Stimulated activated CD4-positive, alpha-beta T cell treated with anti-CD3 and anti-CD28 coated beads, TNF-alpha, amount 100 ng/mL, for 1 hour (primary cell): Measurements from ENCODE around the gene SEC22C.

Experiments
- DNase-seq, 3 donors: peaks; one replicate each; pipeline ENCODE4 v3.0.0-alpha.2; 2020; ENCODE audit warnings: low read depth in 3 of 3, low spot score in 1 of 3

Gene SEC22C

DNA sequence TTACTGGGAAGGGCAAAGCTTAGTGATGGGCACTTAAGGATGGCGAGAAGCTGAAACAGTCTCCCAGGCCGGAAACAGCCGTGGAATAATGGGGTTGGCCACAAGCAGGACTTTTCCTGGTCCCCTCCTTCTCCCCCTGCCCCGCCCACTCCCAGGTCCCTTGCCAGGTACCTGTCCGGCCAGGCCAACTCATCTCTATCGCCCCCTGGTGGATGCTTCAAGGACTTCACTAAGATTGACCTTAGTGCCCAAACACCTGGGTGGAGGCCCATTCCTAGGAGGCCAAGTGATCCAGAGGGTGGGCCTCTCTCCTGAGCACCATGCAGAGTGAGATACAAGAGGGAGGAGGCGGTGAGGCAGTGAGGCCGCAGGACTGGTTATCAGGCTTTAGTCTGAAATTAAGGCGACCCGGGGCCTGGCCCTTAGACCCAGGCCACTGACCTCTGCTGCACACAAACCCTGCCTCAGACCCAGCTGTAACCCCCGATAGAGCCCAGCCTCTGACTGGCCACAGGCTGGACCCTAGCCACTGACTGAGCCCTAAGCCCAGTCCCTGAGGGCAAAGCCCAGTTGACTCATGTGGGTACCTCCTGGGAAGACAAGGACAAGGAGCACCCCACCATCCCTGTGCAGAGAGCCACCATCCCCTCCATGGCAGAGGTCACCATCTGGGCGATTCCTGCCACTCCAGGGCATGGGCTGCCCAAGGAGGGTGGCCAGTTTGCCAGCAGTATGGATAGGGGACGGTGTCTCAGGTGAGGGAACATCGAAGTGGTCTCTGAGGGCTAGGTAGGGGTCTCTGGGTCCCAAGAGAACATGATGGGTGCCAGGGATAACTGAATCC is 41.7 kb downstream of the SEC22C start:
- DNase-seq = peak in 2 of 3 donors; percentile 29 to 37

DNA sequence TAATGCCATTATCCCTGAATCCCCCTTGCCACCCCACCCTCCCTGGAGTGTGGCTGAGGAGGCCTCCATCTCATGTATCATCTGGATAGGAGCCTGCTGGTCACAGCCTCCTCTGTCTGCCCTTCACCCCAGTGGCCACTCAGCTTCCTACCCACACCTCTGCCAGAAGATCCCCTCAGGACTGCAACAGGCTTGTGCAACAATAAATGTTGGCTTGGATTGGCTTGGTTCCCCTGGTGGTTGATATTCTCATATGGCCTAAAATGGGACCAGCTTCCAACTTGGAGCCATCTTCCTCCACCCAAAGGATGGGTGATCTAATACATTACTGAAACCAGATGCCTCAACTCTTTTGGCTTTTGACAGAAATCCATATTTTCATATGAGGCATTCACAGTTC is 44.4 kb downstream of the SEC22C start:
- no peak for DNase-seq

DNA sequence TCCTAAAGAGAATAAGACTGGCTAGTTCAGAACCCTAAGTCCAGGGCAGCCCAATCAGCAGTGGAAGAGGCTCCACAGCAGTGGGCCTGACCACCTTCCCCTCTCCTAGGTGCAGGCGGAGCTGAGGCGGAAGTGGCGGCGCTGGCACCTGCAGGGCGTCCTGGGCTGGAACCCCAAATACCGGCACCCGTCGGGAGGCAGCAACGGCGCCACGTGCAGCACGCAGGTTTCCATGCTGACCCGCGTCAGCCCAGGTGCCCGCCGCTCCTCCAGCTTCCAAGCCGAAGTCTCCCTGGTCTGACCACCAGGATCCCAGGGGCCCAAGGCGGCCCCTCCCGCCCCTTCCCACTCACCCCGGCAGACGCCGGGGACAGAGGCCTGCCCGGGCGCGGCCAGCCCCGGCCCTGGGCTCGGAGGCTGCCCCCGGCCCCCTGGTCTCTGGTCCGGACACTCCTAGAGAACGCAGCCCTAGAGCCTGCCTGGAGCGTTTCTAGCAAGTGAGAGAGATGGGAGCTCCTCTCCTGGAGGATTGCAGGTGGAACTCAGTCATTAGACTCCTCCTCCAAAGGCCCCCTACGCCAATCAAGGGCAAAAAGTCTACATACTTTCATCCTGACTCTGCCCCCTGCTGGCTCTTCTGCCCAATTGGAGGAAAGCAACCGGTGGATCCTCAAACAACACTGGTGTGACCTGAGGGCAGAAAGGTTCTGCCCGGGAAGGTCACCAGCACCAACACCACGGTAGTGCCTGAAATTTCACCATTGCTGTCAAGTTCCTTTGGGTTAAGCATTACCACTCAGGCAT is 45.6 kb downstream of the SEC22C start:
- no peak for DNase-seq

DNA sequence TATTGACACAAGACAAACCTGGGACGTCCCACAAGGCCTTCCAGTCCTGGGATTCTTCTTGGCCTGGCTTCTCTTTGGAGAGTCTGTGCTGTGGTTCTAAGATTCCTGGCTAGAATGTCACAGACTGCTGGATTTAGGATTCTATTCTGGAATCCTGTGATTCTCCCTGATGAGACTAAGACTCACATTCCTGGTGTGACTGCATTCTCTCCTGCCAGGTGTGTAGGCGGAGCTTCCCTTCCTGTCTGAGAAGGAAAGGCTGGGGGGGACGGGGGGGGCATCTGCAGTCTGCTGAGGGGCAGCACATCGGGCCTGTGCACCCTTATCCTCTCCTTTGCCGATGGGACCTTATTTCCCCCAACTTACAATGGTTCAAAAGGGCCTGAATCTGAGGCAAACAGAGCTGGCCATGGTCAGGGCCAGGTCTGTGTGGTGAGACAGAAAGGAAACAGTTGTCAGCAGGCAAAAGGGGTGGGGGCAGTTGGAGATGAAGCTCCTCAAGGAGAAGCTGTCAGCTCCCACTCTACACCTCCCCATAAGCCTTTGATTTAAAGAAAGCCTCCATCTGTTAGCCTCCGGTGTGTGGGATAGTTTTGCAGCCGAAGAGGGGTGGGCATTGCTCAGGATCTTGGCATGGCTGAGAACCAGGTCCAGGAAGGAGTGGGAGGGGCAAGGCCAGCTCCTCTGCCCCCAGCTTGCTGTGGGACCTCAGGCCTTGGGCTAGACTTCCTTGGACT is 48.4 kb downstream of the SEC22C start:
- DNase-seq = no peak

DNA sequence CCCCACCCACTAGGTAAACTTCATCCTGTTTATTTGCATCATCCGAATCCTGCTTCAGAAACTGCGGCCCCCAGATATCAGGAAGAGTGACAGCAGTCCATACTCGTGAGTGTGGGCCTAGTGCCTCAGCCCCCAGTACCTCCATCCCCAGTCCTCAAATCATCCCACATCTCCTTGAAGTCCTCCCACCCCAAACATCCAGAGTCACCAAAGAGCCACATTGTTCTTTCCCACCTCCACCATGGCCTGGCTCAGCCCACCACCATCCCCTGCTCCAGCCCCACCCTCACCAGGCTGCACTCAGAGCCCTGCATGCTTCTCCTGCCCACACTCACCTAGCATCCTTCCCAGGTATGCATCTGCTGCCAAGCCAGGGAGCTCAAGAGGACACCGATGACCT is 49.5 kb downstream of the SEC22C start:
- no peak for DNase-seq

DNA sequence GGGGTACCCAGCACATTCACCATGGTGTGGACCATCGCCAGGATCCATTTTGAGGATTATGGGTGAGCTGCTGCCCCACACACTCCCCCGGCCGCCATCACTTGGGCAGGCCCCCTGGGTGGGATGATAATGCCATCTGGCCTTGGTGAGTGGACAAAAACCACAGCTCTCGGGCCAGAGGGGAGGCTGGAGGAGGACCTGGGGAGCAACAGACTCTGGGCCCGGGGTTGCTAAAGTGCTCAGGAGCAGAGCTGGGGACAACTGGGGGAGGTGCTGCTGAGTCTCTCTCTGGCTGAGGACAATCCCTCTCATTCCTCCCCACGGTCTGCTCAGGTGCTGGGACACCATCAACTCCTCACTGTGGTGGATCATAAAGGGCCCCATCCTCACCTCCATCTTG is 50.3 kb downstream of the SEC22C start:
- DNase-seq = no peak

DNA sequence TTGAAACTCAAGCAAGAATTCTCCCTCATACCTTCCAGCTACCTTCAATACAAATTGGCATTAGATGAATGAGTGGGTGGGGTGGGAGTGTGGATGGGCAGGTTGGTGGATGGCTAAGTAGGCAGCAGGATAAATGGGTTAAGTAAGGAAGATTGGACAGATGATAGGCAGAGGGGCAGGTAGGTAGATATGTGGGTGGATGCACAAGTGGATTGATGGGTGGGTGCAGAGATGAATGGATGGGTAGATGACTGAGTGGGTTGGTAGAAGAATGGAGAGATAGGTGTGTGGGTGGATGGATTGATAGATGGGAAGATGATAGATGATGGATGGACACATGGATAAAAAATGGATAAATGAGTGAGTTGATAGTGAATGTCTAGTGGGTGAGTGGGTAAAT is 51.7 kb downstream of the SEC22C start:
- DNase-seq = no peak

DNA sequence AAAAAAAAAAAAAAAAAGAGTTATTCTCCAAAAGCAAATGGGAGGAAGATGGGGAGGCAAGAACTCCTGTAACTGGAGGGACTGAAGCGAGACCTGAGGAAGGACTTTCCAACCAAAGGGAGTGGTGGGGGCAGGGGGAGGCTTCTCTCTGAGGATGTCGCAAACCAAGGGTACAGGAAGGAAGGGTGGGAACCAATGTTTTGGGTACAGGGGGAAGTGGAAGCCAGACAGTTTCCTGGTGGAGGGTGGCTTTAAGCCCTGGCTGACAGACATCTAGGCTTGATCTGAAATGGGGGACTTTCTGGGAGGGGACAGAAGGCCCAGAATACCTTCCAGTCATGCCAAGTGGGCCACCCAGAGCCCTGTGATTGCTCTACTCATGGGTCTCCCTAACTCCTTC is 52.3 kb downstream of the SEC22C start:
- DNase-seq = no peak

DNA sequence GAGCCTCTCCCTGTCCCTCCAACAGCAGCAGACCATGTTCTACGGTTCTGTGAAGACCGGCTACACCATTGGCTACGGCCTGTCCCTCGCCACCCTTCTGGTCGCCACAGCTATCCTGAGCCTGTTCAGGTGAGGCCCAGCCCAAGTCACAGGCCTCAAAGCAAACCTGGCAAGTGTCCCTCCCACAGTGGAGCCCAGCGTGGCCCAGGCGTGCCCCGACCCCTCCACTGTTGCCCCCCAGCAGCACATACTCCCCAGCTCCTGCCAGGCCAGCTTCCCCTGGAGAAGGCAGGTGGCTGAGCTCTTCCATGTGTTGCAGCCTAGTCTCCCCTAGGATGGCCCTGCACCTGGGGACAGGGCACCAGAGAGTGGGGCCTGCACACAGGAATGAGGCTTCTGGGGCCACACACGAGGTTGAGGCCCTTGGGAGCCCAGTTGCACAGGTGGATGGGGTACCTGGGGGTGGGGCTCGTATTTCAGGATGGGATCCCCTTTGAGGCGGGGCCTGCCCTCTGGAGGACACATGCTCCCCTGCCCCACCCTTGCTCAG is 54.3 kb downstream of the SEC22C start:
- no peak for DNase-seq

DNA sequence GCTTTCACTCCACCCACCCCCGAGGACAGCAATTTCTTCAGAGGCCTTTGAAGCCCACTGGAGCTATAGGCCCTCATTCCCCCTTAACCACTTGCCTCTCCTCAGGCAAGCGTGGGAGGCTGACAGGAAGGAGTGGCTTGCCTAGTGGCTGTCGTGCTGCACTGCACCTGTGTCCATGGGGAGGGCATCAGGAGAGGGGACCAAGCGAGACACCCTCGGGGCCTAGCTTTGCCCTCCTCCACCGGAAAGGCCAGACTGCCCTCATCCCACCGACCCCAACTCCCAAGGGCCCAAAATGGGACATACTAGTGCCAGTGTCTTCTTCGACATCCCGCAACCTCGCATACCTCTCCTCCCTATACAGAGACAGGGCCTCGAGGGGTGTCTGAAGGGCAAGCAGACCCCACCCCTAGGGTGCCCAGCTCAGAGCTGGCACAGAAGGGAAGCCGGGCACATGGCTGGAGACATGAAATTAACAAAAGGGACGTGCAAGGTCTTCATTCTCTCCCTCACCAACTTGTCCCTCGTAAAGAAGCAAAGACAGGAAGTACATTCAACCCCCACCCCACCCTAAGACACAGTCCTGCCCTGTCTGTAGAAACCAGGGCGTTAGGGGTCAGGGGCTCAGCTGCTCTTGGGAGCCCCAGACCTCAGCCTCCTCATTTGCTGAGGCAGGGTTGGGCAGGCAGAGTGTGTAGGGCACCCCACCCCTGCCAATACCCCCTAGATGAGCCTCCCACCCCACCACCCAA is 55.0 kb downstream of the SEC22C start:
- no peak for DNase-seq

DNA sequence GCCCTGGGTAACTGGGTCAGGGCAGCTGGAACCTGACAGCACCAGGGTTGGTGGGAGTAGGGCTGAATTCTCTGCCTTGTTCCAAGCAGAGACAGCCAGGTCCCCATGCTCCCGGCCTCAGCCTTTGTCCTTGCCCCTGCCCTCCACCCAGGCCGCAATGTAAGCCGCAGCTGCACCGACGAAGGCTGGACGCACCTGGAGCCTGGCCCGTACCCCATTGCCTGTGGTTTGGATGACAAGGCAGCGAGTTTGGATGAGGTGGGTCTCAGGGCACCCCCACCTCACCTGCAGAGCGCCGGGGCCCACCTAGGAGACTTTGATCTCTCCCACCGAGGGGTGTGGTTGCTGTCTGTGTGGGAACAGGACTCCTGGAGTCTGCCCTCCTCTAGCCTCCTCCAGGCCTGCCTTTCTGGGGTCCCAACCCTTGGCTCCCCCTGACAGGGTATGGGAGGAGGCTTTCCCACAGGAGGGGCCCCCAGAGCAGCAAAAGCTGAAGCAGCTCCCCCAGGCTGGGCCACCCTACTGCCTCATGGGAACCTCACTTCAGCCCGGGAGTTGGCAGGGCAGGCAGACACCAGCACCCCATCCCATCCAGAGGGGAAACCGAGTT is 55.9 kb downstream of the SEC22C start:
- no peak for DNase-seq

DNA sequence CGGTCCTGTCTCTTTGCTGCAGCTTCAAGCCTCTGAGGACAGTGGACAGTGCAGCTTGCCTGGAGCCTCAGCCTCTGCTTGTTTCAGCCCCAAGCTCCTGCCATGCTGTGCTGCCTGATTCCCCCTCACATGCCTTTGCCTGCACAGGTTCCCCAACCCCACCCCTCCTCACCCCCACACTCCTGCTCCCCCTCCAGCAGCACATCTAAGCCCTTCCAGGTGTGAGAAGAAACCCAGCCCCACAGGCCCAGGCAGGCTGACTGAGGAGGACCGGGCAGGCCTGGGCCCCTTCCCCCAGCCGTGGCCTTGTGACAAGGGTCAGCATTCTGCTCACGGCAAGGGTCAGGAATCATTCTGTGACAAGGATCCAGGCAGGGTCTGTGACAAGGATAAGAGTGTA is 56.6 kb downstream of the SEC22C start:
- DNase-seq = no peak

DNA sequence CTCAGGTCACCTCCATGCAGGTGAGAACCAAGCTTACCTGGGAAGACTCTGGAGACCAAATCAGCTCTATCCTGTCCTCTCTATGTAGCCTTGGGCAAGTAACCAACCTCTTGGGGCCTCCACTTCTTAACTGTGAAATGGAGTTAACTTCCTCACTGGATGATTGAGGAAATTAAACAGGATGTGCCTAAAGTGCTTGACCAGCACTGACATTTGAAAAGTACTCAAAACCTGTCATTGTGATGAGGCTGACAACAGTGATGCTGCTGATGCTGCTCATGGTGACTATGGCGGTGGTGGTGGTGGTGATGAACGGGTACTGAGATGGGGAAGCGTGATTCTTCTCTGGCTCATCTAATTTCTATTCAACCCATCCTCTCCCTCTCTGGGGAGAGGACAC is 57.0 kb downstream of the SEC22C start:
- DNase-seq = no peak

DNA sequence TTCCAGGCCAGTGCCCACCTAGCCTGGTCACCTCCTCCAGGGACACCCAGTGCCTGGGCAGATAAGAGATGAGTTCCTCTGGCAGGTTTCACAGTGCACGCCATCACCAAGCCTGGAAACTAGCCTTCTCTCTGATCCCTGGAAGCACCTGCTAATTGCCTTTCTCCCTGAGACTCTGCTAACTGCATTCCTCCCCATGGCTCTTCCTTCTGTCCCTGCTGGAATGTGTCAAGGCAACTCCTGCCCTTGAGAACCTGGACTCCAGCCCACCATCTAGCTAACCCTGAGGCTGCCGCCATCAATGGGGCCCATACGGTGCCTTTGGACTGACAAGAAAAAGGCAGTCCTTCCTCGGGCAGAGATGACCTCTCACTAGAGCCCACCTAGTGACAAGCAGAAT is 60.9 kb downstream of the SEC22C start:
- no peak for DNase-seq

DNA sequence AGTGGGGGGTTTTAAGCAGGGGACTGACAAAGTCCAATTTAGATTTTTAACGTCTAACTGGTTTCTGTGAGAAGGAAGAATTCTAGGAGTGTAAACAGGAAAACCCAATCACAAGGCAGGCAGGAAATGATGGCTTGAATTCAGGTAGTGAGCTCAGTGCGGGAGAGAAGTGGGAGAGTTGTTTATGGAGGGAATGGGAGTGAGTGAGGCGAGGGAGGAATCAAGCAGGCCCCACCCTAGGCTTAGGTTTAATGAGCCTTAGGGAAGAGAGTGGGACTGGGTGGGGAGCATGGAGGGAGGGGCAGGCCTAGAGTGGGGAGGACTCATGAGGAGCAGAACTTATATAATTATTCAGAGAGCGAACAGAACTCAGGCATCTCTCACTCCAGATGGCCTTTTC is 61.4 kb downstream of the SEC22C start:
- DNase-seq = no peak

DNA sequence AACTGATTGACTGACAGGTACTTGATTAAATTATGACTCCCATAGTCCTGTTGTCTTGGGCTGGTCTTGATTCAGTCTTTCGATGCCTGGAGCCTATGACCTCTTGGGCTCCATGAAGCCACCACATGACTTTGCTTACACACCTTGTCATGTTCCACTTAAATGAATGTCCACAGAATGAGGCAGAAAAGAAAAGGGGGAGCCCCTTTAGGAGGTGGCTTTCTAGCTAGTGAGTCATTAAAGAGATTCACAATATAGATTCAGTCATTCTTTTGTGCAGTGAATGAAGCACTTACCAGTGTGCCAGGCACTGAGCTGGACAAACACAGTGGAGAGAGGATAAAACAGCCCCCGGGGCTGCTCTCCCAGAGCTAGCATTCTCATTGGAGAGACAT is 62.2 kb downstream of the SEC22C start:
- DNase-seq = no peak

DNA sequence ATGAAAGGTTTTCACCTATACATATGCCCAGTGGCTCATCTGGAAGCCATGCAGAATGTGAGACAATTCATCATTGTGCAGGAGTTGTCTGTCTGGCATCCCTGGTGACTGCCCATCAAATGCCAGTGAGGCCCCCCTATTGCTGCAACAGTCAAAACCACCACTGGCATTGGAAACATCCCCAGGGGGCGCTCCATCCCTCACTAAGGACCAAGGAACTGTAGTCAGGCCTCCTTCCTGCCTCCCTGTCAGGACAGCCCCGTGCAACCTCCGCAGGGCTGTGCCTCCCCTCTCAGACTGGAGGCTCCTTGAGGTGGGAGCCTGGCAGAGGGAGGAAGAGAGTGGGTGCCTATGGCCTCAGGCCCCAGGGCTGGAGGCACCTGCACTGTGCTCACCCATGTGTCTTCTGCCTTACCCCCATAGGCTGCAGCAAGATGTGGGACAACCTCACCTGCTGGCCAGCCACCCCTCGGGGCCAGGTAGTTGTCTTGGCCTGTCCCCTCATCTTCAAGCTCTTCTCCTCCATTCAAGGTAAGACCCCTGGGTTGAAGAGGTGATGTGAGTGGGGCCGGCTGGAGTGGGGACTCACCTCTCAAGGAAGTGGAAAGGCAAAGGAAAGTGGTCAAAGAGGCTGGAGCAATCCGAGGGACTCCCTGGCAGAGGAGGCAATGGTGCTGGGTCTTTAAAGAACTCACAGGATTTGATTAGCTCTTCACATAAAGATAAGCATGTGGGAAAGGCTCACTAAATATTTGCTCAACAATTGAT is 62.8 kb downstream of the SEC22C start:
- no peak for DNase-seq

DNA sequence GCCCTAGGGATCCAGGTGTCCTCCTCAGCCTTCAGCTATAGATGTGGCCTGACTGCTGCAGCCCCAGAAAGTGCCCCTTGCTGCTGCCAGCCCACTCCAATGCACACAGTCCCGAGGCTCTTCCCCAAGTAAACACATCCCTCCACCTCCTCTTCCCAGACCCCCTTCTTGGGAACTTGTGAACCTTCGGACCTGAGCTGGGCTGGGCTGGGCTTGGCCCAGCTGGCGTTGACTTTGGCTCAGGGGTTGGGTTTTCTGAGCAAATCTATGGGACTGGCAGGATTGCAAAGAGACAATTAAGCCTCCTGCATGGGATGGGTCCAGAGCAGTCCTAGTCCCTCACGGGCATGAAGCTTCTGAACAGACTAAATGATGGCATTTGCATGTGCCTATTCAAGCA is 64.7 kb downstream of the SEC22C start:
- DNase-seq = no peak

DNA sequence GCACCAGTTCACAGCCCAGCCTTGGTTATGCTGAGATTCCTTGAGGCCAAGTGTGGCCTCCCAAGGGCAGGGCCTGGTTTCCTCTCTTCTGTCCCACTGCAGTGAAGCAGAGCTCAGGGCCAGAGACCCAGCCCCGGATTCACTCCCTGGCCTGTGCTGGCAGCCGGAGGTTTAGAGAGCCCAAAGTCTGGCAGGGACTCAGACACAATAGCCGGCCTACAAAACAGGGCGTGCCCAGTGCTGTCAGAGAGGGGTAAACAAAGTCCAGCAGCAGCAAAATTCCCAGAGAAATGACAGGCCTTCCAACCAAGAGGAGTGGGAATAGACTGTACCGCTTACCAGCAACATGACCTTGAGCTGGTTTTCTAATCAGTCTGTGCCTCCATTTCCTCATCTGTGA is 65.3 kb downstream of the SEC22C start:
- DNase-seq = no peak

DNA sequence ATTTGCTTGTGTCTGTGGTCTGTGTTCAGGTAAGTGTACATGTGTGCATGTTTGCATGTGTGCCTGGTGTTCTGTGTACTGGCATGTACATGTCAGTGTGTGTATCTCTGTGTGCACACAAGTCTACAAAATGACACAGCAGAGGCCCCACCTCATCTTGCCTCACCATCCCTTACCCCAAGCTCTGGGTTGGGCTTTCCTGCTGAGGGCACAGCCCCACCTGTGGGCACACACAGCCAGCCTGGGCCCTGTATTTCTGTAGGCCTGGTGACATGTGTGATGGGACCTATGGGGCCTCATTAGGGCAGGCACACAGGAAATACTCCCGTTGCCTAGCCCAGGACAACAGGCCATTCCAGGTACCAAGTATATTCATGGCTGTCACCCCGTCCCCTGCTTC is 65.8 kb downstream of the SEC22C start:
- no peak for DNase-seq
